Right atrium auricular region (tissue), 2 donors: ENCODE measurements around the gene DDAH1. TPM values are rescaled to one million over a fixed set of nuclear protein-coding genes. Genes with fewer than 3 reads are reported as not detected.

Experiments
- DNase-seq: peaks from one replicate; pipeline ENCODE4 v3.0.0-alpha.2; 2019; ENCODE audit warnings: low spot score
- H3K27ac ChIP-seq, 2 donors: fragments of 200-600 bp; sonication (generic); 1 replicate in 1 of 2; 2 replicates in 1 of 2; pipeline ENCODE4 v1.5.1; 2016 to 2019
- H3K27me3 ChIP-seq, 2 donors: fragments of 200-600 bp; sonication (generic); one replicate each; pipeline versions ENCODE4 v1.5.1 to v1.6.0; 2017 to 2019
- H3K36me3 ChIP-seq: fragments of 200-600 bp; sonication (generic); one replicate; pipeline ENCODE4 v1.5.1; 2016
- H3K4me1 ChIP-seq, 2 donors: fragments of 200-600 bp; sonication (generic); one replicate each; pipeline versions ENCODE4 v1.5.1 to v1.6.0; 2017 to 2019
- H3K4me3 ChIP-seq, 2 donors: fragments of 200-600 bp; sonication (generic); 1 replicate in 1 of 2; 2 replicates in 1 of 2; pipeline ENCODE4 v1.5.1; 2017 to 2019; ENCODE audit warnings: mild to moderate bottlenecking in 1 of 2, moderate library complexity in 1 of 2
- H3K9me3 ChIP-seq, 2 donors: fragments of 200-600 bp; sonication (generic); one replicate each; pipeline ENCODE4 v1.5.1; 2019
- CTCF ChIP-seq, 2 donors: fragments of 200-600 bp; sonication (generic); IDR thresholded peaks; one replicate each; pipeline ENCODE4 v1.5.1; 2019; ENCODE audit warnings: antibody characterized with exemption in 2 of 2
- total RNA-seq, 2 donors: library from RNA; depleted of rRNA; stranded (reverse); fragments of >200 nt; gene quantifications; one replicate each; pipeline ENCODE4 v1.1.0, GENCODE V29; 2016

DDAH1 gene
- total RNA-seq, 2 donors from 2014 or later: 10.8 to 18.3 TPM

DNA sequence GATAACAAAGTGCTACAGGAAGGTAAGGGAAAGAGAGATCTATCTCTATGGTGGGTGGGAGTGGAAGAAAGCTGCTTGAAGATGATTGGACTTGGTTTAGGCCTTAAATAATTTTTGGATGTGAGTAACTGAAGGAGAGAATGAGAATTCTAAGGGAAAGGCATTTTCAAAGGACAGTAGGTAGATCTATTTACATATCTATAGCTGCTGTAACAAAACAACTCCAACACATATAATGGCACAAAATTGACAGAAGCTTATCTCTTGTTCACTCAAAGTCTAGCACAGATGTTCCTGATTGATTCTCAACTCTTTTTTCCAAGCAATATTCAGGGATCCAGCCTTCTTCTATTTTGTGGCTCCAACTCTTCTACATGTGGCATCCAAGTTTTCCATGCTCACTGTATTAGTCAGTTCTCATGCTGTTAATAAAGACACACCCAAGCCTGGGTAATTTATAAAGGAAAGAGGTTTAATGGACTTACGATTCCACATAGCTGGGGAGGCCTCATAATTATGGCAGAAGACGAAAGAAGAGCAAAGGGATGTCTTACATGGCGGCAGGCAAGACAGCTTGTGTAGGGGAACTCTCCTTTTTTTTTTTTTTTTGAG is 3.1 kb upstream of the DDAH1 start:
- Histone ChIP-seq H3K9me3 (no peaks in the 10 kb centered on the region), H3K36me3 (no peaks in the 10 kb centered on the region), H3K4me1 (peaks cover 0 to 15% of the 10 kb centered on the region in 2 donors), H3K27me3 (no peaks in the 10 kb centered on the region), H3K27ac (no peak overlapping the region), H3K4me3 (no peak overlapping the region)
- TF ChIP-seq CTCF (IDR thresholded peaks at IDR 0.05): no peak
- DNase-seq: no peak

GRCh38 chr1:85467036-85467435 is 2.1 kb upstream of the DDAH1 start:
- Histone ChIP-seq H3K4me1 (peaks cover 0 to 15% of the 10 kb centered on the region in 2 donors), H3K36me3 (no peaks in the 10 kb centered on the region), H3K4me3 (no peak overlapping the region), H3K27me3 (no peaks in the 10 kb centered on the region), H3K9me3 (no peaks in the 10 kb centered on the region), H3K27ac (no peak overlapping the region)
- DNase-seq: no peak
- TF ChIP-seq CTCF (IDR thresholded peaks at IDR 0.05): no peak

GRCh38 chr1:85465786-85466134 is 801 bp upstream of the DDAH1 start:
- Histone ChIP-seq H3K36me3 (no peaks in the 10 kb centered on the region), H3K4me3 (peak overlapping the region in 1 of 2 donors; percentile 71), H3K27me3 (no peaks in the 10 kb centered on the region), H3K4me1 (peaks cover 0 to 15% of the 10 kb centered on the region in 2 donors), H3K27ac (no peak overlapping the region), H3K9me3 (no peaks in the 10 kb centered on the region)
- no peak for TF ChIP-seq CTCF (IDR thresholded peaks at IDR 0.05)
- no peak for DNase-seq

GRCh38 chr1:85464497-85465098 is 361 bp downstream of the DDAH1 start:
- Histone ChIP-seq H3K36me3 (no peaks in the 10 kb centered on the region), H3K4me1 (peaks cover 0 to 25% of the 10 kb centered on the region in 2 donors), H3K9me3 (no peaks in the 10 kb centered on the region), H3K27me3 (no peaks in the 10 kb centered on the region), H3K27ac (peak overlapping the region; percentile 71 to 72), H3K4me3 (peak overlapping the region; percentile 68 to 71)
- DNase-seq: peak; percentile 60
- no peak for TF ChIP-seq CTCF (IDR thresholded peaks at IDR 0.05)

DNA sequence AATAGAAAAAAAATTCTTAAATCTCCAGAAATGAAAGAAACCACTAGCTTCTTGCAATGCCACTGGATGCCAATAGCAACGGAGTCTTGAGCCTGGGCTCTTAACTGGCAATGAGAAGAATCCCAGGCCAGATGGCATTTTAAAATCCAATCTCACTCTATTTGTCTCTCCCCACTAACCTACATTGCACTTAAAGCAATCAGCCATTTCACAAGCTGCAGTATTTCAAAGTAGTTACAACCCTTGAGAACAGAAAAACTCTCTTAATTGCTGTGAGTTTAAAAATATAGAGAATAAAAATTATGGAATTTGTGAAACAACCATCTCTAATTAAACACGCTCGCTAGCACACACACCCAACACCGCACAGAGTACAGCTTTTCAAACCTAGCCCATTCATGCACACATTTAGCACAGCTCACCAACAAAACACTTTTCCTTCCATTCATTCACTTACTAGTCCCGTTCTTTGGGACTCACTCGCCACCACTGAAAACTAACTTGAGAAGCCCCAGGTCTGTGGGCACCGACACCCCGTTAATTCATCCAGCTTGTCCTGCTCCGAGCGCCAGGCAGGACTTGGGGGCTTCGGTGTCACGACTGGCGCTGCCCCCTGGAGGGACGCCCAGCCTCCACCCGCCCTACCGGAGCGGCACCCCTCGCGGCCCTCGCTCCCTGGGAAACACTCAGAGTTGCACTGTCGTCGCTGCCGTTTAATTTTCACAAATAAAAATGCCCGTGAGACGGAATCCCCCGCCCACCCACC is 1.0 kb downstream of the DDAH1 start:
- Histone ChIP-seq H3K36me3 (no peaks in the 10 kb centered on the region), H3K4me3 (peak overlapping the region; percentile 68 to 71), H3K4me1 (peaks cover 0 to 32% of the 10 kb centered on the region in 2 donors), H3K27ac (peak overlapping the region; percentile 71 to 72), H3K9me3 (no peaks in the 10 kb centered on the region), H3K27me3 (no peaks in the 10 kb centered on the region)
- no peak for DNase-seq
- peak in 1 of 2 donors; percentile 23 for TF ChIP-seq CTCF (IDR thresholded peaks at IDR 0.05)
